ENCODE measurements around the gene MOSPD2.

Gene MOSPD2

DNA sequence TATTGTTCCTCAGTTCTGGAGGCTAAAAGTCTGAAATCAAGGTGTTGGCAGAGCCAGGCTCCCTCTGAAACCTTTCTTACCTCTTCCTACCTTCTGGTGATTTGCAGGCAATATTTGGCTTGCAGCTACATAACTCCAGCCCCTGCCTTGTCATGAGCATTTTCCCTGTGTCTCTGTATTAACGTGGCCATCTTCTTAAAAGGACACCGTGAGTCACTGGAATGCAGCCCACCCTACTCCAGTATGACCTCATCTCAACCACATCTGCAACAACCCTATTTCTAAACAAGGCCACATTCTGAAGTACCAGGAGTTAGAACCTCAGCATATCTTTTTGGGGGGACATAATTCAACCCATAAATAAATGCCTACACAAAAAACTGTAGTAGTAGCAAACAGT, 41.1 kb upstream of the MOSPD2 start:
- TF ChIP-seq, protein P1, sequence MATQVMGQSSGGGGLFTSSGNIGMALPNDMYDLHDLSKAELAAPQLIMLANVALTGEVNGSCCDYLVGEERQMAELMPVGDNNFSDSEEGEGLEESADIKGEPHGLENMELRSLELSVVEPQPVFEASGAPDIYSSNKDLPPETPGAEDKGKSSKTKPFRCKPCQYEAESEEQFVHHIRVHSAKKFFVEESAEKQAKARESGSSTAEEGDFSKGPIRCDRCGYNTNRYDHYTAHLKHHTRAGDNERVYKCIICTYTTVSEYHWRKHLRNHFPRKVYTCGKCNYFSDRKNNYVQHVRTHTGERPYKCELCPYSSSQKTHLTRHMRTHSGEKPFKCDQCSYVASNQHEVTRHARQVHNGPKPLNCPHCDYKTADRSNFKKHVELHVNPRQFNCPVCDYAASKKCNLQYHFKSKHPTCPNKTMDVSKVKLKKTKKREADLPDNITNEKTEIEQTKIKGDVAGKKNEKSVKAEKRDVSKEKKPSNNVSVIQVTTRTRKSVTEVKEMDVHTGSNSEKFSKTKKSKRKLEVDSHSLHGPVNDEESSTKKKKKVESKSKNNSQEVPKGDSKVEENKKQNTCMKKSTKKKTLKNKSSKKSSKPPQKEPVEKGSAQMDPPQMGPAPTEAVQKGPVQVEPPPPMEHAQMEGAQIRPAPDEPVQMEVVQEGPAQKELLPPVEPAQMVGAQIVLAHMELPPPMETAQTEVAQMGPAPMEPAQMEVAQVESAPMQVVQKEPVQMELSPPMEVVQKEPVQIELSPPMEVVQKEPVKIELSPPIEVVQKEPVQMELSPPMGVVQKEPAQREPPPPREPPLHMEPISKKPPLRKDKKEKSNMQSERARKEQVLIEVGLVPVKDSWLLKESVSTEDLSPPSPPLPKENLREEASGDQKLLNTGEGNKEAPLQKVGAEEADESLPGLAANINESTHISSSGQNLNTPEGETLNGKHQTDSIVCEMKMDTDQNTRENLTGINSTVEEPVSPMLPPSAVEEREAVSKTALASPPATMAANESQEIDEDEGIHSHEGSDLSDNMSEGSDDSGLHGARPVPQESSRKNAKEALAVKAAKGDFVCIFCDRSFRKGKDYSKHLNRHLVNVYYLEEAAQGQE (IDR thresholded peaks at IDR 0.05; ENCODE audit: low read depth), result no peak
- TF ChIP-seq EGR1 (IDR thresholded peaks at IDR 0.05) (no peak), RAD21 (IDR thresholded peaks at IDR 0.05; ENCODE audit: low read depth) (no peak), CREB1 (IDR thresholded peaks at IDR 0.05; ENCODE audit: low read depth) (no peak), CEBPB (IDR thresholded peaks at IDR 0.05) (no peak), FOXM1 (IDR thresholded peaks at IDR 0.05; ENCODE audit: borderline replicate concordance, low read depth) (no peak), TAF1 (IDR thresholded peaks at IDR 0.05; ENCODE audit: low read depth) (no peak)
- TF ChIP-seq, protein P2, sequence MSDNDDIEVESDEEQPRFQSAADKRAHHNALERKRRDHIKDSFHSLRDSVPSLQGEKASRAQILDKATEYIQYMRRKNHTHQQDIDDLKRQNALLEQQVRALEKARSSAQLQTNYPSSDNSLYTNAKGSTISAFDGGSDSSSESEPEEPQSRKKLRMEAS (IDR thresholded peaks at IDR 0.05), result no peak

DNA sequence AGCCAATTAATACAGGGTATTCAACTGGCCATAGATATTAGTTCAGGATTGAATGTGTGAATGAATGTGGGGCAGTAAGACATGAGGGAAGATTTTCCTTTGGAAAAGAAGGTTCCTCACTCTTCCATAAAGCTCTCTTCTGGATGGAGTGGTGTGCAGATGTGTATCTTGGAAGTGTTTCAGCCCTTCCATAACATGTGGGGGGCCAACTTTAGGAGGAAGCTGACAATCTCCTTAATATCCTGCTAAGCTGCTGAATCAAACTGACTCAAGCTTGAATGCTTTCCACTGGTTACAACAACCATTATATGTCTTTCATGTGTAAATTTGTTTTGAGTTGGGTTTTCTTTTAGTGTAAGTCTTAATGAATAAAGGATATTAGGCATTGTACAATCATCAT, 40.6 kb upstream of the MOSPD2 start:
- TF ChIP-seq TCF12 (IDR thresholded peaks at IDR 0.05; ENCODE audit: low read depth) (no peak), EGR1 (IDR thresholded peaks at IDR 0.05) (no peak), NFIC (IDR thresholded peaks at IDR 0.05) (no peak), CREB1 (IDR thresholded peaks at IDR 0.05; ENCODE audit: low read depth) (no peak), TEAD4 (IDR thresholded peaks at IDR 0.05) (no peak), FOXM1 (IDR thresholded peaks at IDR 0.05; ENCODE audit: borderline replicate concordance, low read depth) (no peak), ZBTB7A (IDR thresholded peaks at IDR 0.05; ENCODE audit: low read depth) (no peak)
- TF ChIP-seq, protein P2 (IDR thresholded peaks at IDR 0.05), result no peak
- TF ChIP-seq, protein P1 (IDR thresholded peaks at IDR 0.05; ENCODE audit: low read depth), result no peak

DNA sequence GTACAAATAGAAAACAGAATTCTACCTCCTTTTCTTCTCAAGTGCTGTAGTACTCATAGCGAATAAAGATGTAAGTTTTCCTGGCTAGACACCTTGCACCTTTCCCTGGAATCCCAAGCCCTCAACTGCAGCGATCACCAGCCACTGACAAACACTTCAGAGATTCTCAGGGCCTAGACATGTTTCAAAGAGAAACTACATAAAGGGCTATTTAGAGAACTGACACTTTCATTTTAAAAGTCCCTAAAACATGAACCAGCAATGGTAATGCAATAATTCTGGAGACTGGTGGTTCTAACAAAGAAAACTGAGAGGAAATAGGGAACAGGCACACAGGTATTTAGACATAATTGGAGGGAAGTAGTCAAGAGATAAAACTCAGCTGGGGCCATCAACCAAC, 36.1 kb upstream of the MOSPD2 start:
- TF ChIP-seq, protein P1 (IDR thresholded peaks at IDR 0.05; ENCODE audit: low read depth), result no peak
- TF ChIP-seq, protein P2 (IDR thresholded peaks at IDR 0.05), result no peak
- no peak for TF ChIP-seq EGR1 (IDR thresholded peaks at IDR 0.05)
- TF ChIP-seq ZBTB7A (IDR thresholded peaks at IDR 0.05; ENCODE audit: low read depth), result no peak
- TF ChIP-seq CEBPB (IDR thresholded peaks at IDR 0.05), result no peak
- TF ChIP-seq TAF1 (IDR thresholded peaks at IDR 0.05; ENCODE audit: low read depth), result no peak
- no peak for TF ChIP-seq YY1 (IDR thresholded peaks at IDR 0.05; ENCODE audit: low read depth)
- no peak for TF ChIP-seq RAD21 (IDR thresholded peaks at IDR 0.05; ENCODE audit: low read depth)
- no peak for TF ChIP-seq NFIC (IDR thresholded peaks at IDR 0.05)
- TF ChIP-seq TCF12 (IDR thresholded peaks at IDR 0.05; ENCODE audit: low read depth), result no peak
- TF ChIP-seq CREB1 (IDR thresholded peaks at IDR 0.05; ENCODE audit: low read depth), result no peak
- no peak for TF ChIP-seq FOXM1 (IDR thresholded peaks at IDR 0.05; ENCODE audit: borderline replicate concordance, low read depth)

DNA sequence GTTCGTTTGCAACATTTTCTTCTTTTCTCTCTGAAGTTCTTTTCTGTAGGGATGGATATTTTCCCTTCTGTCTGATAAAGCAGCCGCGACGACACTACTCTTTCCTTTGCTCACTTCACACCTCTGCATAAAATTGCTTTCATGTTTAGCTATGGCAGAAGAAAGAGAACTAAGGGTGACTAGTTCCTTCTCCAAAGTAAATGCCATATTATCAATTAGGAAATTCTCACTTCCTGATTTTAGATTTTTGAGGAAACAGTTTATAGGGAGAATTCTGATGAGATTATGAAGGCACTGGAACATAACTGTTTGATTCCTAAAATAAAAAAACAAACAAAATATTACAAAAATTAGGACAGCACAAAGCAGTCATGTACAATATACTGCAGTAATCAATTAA, 29.6 kb upstream of the MOSPD2 start:
- TF ChIP-seq EGR1 (IDR thresholded peaks at IDR 0.05) (no peak), ZBTB7A (IDR thresholded peaks at IDR 0.05; ENCODE audit: low read depth) (no peak), TCF12 (IDR thresholded peaks at IDR 0.05; ENCODE audit: low read depth) (no peak), CEBPB (IDR thresholded peaks at IDR 0.05) (no peak), EP300 (IDR thresholded peaks at IDR 0.05; ENCODE audit: borderline replicate concordance) (no peak), RAD21 (IDR thresholded peaks at IDR 0.05; ENCODE audit: low read depth) (no peak), FOXM1 (IDR thresholded peaks at IDR 0.05; ENCODE audit: borderline replicate concordance, low read depth) (no peak), NFIC (IDR thresholded peaks at IDR 0.05) (no peak), TEAD4 (IDR thresholded peaks at IDR 0.05) (no peak), YY1 (IDR thresholded peaks at IDR 0.05; ENCODE audit: low read depth) (no peak), TAF1 (IDR thresholded peaks at IDR 0.05; ENCODE audit: low read depth) (no peak)
- TF ChIP-seq, protein P1 (IDR thresholded peaks at IDR 0.05; ENCODE audit: low read depth), result no peak
- TF ChIP-seq, protein P3, sequence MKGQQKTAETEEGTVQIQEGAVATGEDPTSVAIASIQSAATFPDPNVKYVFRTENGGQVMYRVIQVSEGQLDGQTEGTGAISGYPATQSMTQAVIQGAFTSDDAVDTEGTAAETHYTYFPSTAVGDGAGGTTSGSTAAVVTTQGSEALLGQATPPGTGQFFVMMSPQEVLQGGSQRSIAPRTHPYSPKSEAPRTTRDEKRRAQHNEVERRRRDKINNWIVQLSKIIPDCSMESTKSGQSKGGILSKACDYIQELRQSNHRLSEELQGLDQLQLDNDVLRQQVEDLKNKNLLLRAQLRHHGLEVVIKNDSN (IDR thresholded peaks at IDR 0.05), result no peak
- TF ChIP-seq, protein P2 (IDR thresholded peaks at IDR 0.05), result no peak

All from Ishikawa (cell line).